HepG2 (cell line): ENCODE measurements around the gene PATL2. TPM values are rescaled to one million over a fixed set of nuclear protein-coding genes. Genes with fewer than 3 reads are reported as not detected.

ENCODE experiments used
- CERS6 ChIP-seq: sonication (generic); formaldehyde crosslinking; IDR thresholded peaks from 2 replicates; pipeline ENCODE4 v1.5.0; 2020; ENCODE audit warnings: missing genetic modification reagents
- ELF4 ChIP-seq: sonication (generic); formaldehyde crosslinking; IDR thresholded peaks from 2 replicates; pipeline ENCODE4 v1.5.0; 2020; ENCODE audit warnings: missing genetic modification reagents, mild to moderate bottlenecking, moderate library complexity, borderline replicate concordance
- FOXK2 ChIP-seq: fragments of 450-650 bp; IDR thresholded peaks from 2 replicates; pipeline ENCODE4 v1.6.1; 2016
- GATA4 ChIP-seq: sonication (generic); IDR thresholded peaks from 2 replicates; pipeline ENCODE4 v1.6.1; 2016; ENCODE audit warnings: antibody characterized with exemption, low read depth, borderline replicate concordance
- NCOR1 ChIP-seq: fragments of 200-600 bp; sonication (generic); IDR thresholded peaks from 2 replicates; pipeline ENCODE4 v1.7.0; 2017; ENCODE audit warnings: antibody characterized with exemption, low read length, borderline replicate concordance
- PAX8 ChIP-seq: sonication (generic); formaldehyde crosslinking; IDR thresholded peaks from 2 replicates; pipeline ENCODE4 v1.8.0; 2022; ENCODE audit warnings: mild to moderate bottlenecking, missing genetic modification reagents, borderline replicate concordance
- RNF2 ChIP-seq: fragments of 450-650 bp; conservative IDR thresholded peaks from 2 replicates; pipeline ENCODE4 v1.6.1; 2016; ENCODE audit warnings: low read depth
- SALL1 ChIP-seq: sonication (generic); formaldehyde crosslinking; IDR thresholded peaks from 2 replicates; pipeline ENCODE4 v1.8.0; 2022; ENCODE audit warnings: mild to moderate bottlenecking, missing genetic modification reagents
- SIX4 ChIP-seq: sonication (generic); formaldehyde crosslinking; IDR thresholded peaks from 2 replicates; pipeline ENCODE4 v1.4.0; 2020; ENCODE audit warnings: missing genetic modification reagents
- SOX13 ChIP-seq, 3 experiments: fragments of 450-650 bp in 1 of 3; sonication (generic) in 1 of 3; formaldehyde crosslinking in 1 of 3; IDR thresholded peaks in 2 of 3; conservative IDR thresholded peaks in 1 of 3; 2 replicates each; pipeline versions ENCODE4 v1.5.0 to v1.6.1; 2016 to 2020; ENCODE audit warnings: antibody characterized with exemption in 1 of 3, mild to moderate bottlenecking in 1 of 3, missing compliant biosample characterization in 1 of 3, missing genetic modification reagents in 1 of 3, moderate library complexity in 1 of 3
- TBX2 ChIP-seq: sonication (generic); formaldehyde crosslinking; IDR thresholded peaks from 2 replicates; pipeline ENCODE4 v1.5.0; 2020; ENCODE audit warnings: missing genetic modification reagents, mild to moderate bottlenecking, borderline replicate concordance
- U2AF1 ChIP-seq: fragments of 200-400 bp; formaldehyde crosslinking; optimal IDR thresholded peaks from 2 replicates; pipeline ENCODE3; 2017; ENCODE audit warnings: mild to moderate bottlenecking, low read depth, low read length
- ZHX1 ChIP-seq: sonication (generic); formaldehyde crosslinking; IDR thresholded peaks from 2 replicates; pipeline ENCODE4 v1.8.1; 2022; ENCODE audit warnings: low read depth, mild to moderate bottlenecking, missing genetic modification reagents
- ZMYM3 ChIP-seq: sonication (generic); formaldehyde crosslinking; IDR thresholded peaks from 2 replicates; pipeline ENCODE4 v1.5.1; 2020; ENCODE audit warnings: mild to moderate bottlenecking, missing genetic modification reagents
- ZNF224 ChIP-seq: sonication (generic); formaldehyde crosslinking; IDR thresholded peaks from 2 replicates; pipeline ENCODE4 v1.5.0; 2020; ENCODE audit warnings: mild to moderate bottlenecking, missing genetic modification reagents
- ZNF256 ChIP-seq: sonication (generic); formaldehyde crosslinking; conservative IDR thresholded peaks from 2 replicates; pipeline ENCODE4 v1.4.0; 2020; ENCODE audit warnings: missing genetic modification reagents
- ZNF292 ChIP-seq: sonication (generic); formaldehyde crosslinking; IDR thresholded peaks from 2 replicates; pipeline ENCODE4 v1.8.1; 2022; ENCODE audit warnings: mild to moderate bottlenecking, low read depth, missing genetic modification reagents, borderline replicate concordance
- ZNF441 ChIP-seq: sonication (generic); formaldehyde crosslinking; IDR thresholded peaks from 2 replicates; pipeline ENCODE4 v1.7.0; 2021; ENCODE audit warnings: missing genetic modification reagents, borderline replicate concordance
- ZNF546 ChIP-seq: sonication (generic); formaldehyde crosslinking; conservative IDR thresholded peaks from 2 replicates; pipeline ENCODE4 v1.8.1; 2023; ENCODE audit warnings: mild to moderate bottlenecking, missing genetic modification reagents
- ZNF672 ChIP-seq: sonication (generic); formaldehyde crosslinking; IDR thresholded peaks from 2 replicates; pipeline ENCODE4 v1.8.1; 2022; ENCODE audit warnings: missing genetic modification reagents
- ZSCAN20 ChIP-seq: sonication (generic); formaldehyde crosslinking; IDR thresholded peaks from 2 replicates; pipeline ENCODE4 v1.4.0; 2020; ENCODE audit warnings: missing genetic modification reagents, mild to moderate bottlenecking, borderline replicate concordance
- ZSCAN30 ChIP-seq: sonication (generic); formaldehyde crosslinking; IDR thresholded peaks from 2 replicates; pipeline ENCODE4 v1.5.0; 2020; ENCODE audit warnings: mild to moderate bottlenecking, missing genetic modification reagents
- polyA plus RNA-seq, 8 experiments: library from polyadenylated mRNA; depleted of rRNA in 3 of 8; stranded (reverse) in 7 of 8; unstranded in 1 of 8; fragments of >200 nt; fragmentation: Illumina TruSeq in 4 of 8; extraction: Trizol in 4 of 8; gene quantifications; 2 replicates each; pipeline versions ENCODE4 v1.2.1 to v1.2.3, GENCODE V29; 2011 to 2016; ENCODE audit warnings: low read depth in 4 of 8, missing spikeins in 1 of 8, mixed read lengths in 1 of 8; ENCODE audit not compliant: insufficient read depth in 1 of 8
- total RNA-seq, 5 experiments: library from RNA; depleted of rRNA; stranded (reverse); fragments of >200 nt; fragmentation: Illumina TruSeq; extraction: Trizol; gene quantifications; 2 replicates each; pipeline ENCODE4 v1.2.3, GENCODE V29; 2016; ENCODE audit warnings: low read depth in 1 of 5
- TF ChIP-seq, protein P1 (sequence below): IDR thresholded peaks from 2 replicates; pipeline ENCODE4 v1.6.1; 2016; ENCODE audit warnings: mild to moderate bottlenecking, missing biosample characterization, missing genetic modification reagents
- TF ChIP-seq, protein P2 (sequence below): sonication (generic); formaldehyde crosslinking; IDR thresholded peaks from 2 replicates; pipeline ENCODE4 v1.8.1; 2023; ENCODE audit warnings: missing genetic modification reagents, mild to moderate bottlenecking, borderline replicate concordance

The PATL2 gene
- total and polyA plus RNA-seq, 2 of the 13 experiments (the other 11 are each of a cell fraction or from before 2014, with no cell fraction given) = 0.15 to 0.53 TPM

GRCh38 chr15:44662478-44663409 is 48.4 kb downstream of the PATL2 start (continued):
- TF ChIP-seq PAX8 (CRISPR knock-in tag) = no peak
- TF ChIP-seq SALL1 = no peak
- no peak for TF ChIP-seq ZSCAN30 (CRISPR knock-in tag)
- TF ChIP-seq ZSCAN20 (CRISPR knock-in tag) = no peak
- 0 out of 2 replicates have a peak, but pooled peaks have one; percentile 37 for TF ChIP-seq ZNF292
- 0 out of 2 replicates have a peak, but pooled peaks have one; percentile 11 for TF ChIP-seq ZNF224 (CRISPR knock-in tag)
- TF ChIP-seq, protein P1, sequence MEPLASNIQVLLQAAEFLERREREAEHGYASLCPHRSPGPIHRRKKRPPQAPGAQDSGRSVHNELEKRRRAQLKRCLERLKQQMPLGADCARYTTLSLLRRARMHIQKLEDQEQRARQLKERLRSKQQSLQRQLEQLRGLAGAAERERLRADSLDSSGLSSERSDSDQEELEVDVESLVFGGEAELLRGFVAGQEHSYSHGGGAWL (CRISPR knock-in tag) = no peak
- no peak for TF ChIP-seq U2AF1
- no peak for TF ChIP-seq NCOR1
- no peak for TF ChIP-seq FOXK2
- TF ChIP-seq TBX2 = no peak
- TF ChIP-seq CERS6 (CRISPR knock-in tag) = no peak
- TF ChIP-seq ZNF256 = no peak
- no peak for TF ChIP-seq SIX4 (CRISPR knock-in tag)
- TF ChIP-seq, protein P2, sequence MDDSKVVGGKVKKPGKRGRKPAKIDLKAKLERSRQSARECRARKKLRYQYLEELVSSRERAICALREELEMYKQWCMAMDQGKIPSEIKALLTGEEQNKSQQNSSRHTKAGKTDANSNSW = no peak
- no peak for TF ChIP-seq GATA4
- peak; percentile 69 for TF ChIP-seq ZMYM3 (CRISPR knock-in tag)
- no peak for TF ChIP-seq ZNF672
- no peak for TF ChIP-seq ZNF546 (CRISPR knock-in tag)
- no peak for TF ChIP-seq SOX13 (IDR thresholded peaks at IDR 0.05)
- TF ChIP-seq SOX13 (CRISPR knock-in tag; conservative IDR thresholded peaks at IDR 0.05 in 1 of 2, IDR thresholded peaks at IDR 0.05 in 1 of 2) = no peak
- no peak for TF ChIP-seq RNF2
- TF ChIP-seq ELF4 (CRISPR knock-in tag) = 0 out of 2 replicates have a peak, but pooled peaks have one; percentile 49
- no peak for TF ChIP-seq ZNF441 (CRISPR knock-in tag)
- no peak for TF ChIP-seq ZHX1 (CRISPR knock-in tag)
